Large intestine (tissue), 3 donors: ENCODE data around the gene XIRP1. TPM values are rescaled to one million over a fixed set of nuclear protein-coding genes. Genes with fewer than 3 reads are reported as not detected.

Source experiments
- DNase-seq, 2 donors: peaks; one replicate each; pipeline versions ENCODE4 v3.0.0 to v3.0.0-alpha.2; 2013
- H3K27ac ChIP-seq: one replicate; pipeline ENCODE4 v1.5.1; 2013; ENCODE audit warnings: low read length
- H3K27me3 ChIP-seq: 2 replicates; pipeline ENCODE4 v1.6.1; 2013; ENCODE audit warnings: low read length; ENCODE audit not compliant: control insufficient read depth, insufficient read depth
- H3K36me3 ChIP-seq: 2 replicates; pipeline ENCODE4 v1.6.1; 2013; ENCODE audit warnings: low read length; ENCODE audit not compliant: control insufficient read depth, insufficient read depth
- H3K4me1 ChIP-seq: one replicate; pipeline ENCODE4 v1.6.1; 2013; ENCODE audit warnings: low read length; ENCODE audit not compliant: control insufficient read depth, insufficient read depth
- H3K4me3 ChIP-seq: one replicate; pipeline ENCODE4 v1.5.1; 2013; ENCODE audit warnings: low read length
- H3K9me3 ChIP-seq: one replicate; pipeline ENCODE4 v1.6.1; 2013; ENCODE audit warnings: mild to moderate bottlenecking, low read depth, low read length, moderate library complexity; ENCODE audit not compliant: control insufficient read depth
- WGBS: methylation state at CpG from one replicate; pipeline ENCODE4 v1.1.5; 2013; ENCODE audit warnings: low lambda C conversion rate; ENCODE audit not compliant: insufficient coverage; 5-methylcytosine and 5-hydroxymethylcytosine counted together
- polyA plus RNA-seq: library from polyadenylated mRNA; unstranded; fragments of 120-200 nt; gene quantifications from one replicate; pipeline ENCODE4 v1.2.1, GENCODE V29; 2013

XIRP1 gene
- polyA plus RNA-seq, 1 donor = 0.19 TPM

- no peak overlapping the region for H3K4me3 ChIP-seq
- no peak overlapping the region for H3K27ac ChIP-seq
- no peaks in the 10 kb centered on the region for H3K36me3 ChIP-seq
- H3K4me1 ChIP-seq = no peaks in the 10 kb centered on the region
- 92% methylated on average over 2 of the region's 2 CpGs for WGBS
- H3K27me3 ChIP-seq = peaks cover 8% of the 10 kb centered on the region
- peaks cover 4% of the 10 kb centered on the region for H3K9me3 ChIP-seq
- no peak for DNase-seq
Measured at GRCh38 chr3:39222939-39223338, 30.5 kb upstream of the XIRP1 start.

- no peak for DNase-seq
- Histone ChIP-seq H3K9me3 (peaks cover 4% of the 10 kb centered on the region), H3K27ac (no peak overlapping the region), H3K4me1 (no peaks in the 10 kb centered on the region), H3K36me3 (no peaks in the 10 kb centered on the region), H3K27me3 (peaks cover 8% of the 10 kb centered on the region), H3K4me3 (no peak overlapping the region)
- no CpG with 5 or more reads among the region's 1 CpG for WGBS
Measured at GRCh38 chr3:39222462-39222861, 30.1 kb upstream of the XIRP1 start.

GRCh38 chr3:39221141-39221530, 28.7 kb upstream of the XIRP1 start:
- DNase-seq = no peak
- Histone ChIP-seq H3K27ac (no peak overlapping the region), H3K27me3 (peaks cover 11% of the 10 kb centered on the region)

GRCh38 chr3:39220407-39221140, 28.2 kb upstream of the XIRP1 start:
- H3K36me3 ChIP-seq = no peaks in the 10 kb centered on the region
- no peak overlapping the region for H3K4me3 ChIP-seq
- H3K9me3 ChIP-seq = no peaks in the 10 kb centered on the region
- H3K27me3 ChIP-seq = peaks cover 9% of the 10 kb centered on the region
- 80% methylated on average over 1 of the region's 6 CpGs for WGBS
- DNase-seq = no peak
- H3K27ac ChIP-seq = no peak overlapping the region
- no peaks in the 10 kb centered on the region for H3K4me1 ChIP-seq

More at GRCh38 chr3:39221141-39221530, 28.7 kb upstream of the XIRP1 start:
- Histone ChIP-seq H3K4me3 (no peak overlapping the region), H3K36me3 (no peaks in the 10 kb centered on the region), H3K4me1 (no peaks in the 10 kb centered on the region), H3K9me3 (no peaks in the 10 kb centered on the region)

GRCh38 chr3:39219702-39220101, 27.3 kb upstream of the XIRP1 start:
- WGBS = no CpG with 5 or more reads among the region's 3 CpGs
- Histone ChIP-seq H3K36me3 (no peaks in the 10 kb centered on the region), H3K4me3 (no peak overlapping the region), H3K27me3 (peaks cover 9% of the 10 kb centered on the region), H3K4me1 (no peaks in the 10 kb centered on the region), H3K9me3 (no peaks in the 10 kb centered on the region), H3K27ac (no peak overlapping the region)
- no peak for DNase-seq

- Histone ChIP-seq H3K4me1 (no peaks in the 10 kb centered on the region), H3K27ac (no peak overlapping the region), H3K36me3 (no peaks in the 10 kb centered on the region), H3K4me3 (no peak overlapping the region), H3K9me3 (no peaks in the 10 kb centered on the region), H3K27me3 (peaks cover 9% of the 10 kb centered on the region)
- 100% methylated on average over 1 of the region's 2 CpGs for WGBS
- no peak for DNase-seq
Measured at GRCh38 chr3:39216176-39216790, 23.9 kb upstream of the XIRP1 start.

- H3K4me1 ChIP-seq = no peaks in the 10 kb centered on the region
- H3K9me3 ChIP-seq = no peaks in the 10 kb centered on the region
- no peaks in the 10 kb centered on the region for H3K36me3 ChIP-seq
- WGBS = no CpG with 5 or more reads among the region's 2 CpGs
- no peak overlapping the region for H3K4me3 ChIP-seq
- no peak for DNase-seq
- peaks cover 3% of the 10 kb centered on the region for H3K27me3 ChIP-seq
- H3K27ac ChIP-seq = no peak overlapping the region
Measured at GRCh38 chr3:39213613-39214012, 21.2 kb upstream of the XIRP1 start.

- no peak for DNase-seq
- WGBS = 100% methylated on average over 1 of the region's 1 CpG
Measured at GRCh38 chr3:39212665-39213064, 20.3 kb upstream of the XIRP1 start.

GRCh38 chr3:39211332-39212130, 19.1 kb upstream of the XIRP1 start:
- WGBS = 100% methylated on average over 1 of the region's 4 CpGs
- H3K4me1 ChIP-seq = no peaks in the 10 kb centered on the region
- no peak overlapping the region for H3K27ac ChIP-seq
- DNase-seq = no peak
- no peaks in the 10 kb centered on the region for H3K36me3 ChIP-seq
- peaks cover 3% of the 10 kb centered on the region for H3K27me3 ChIP-seq
- H3K9me3 ChIP-seq = no peaks in the 10 kb centered on the region
- no peak overlapping the region for H3K4me3 ChIP-seq

More at GRCh38 chr3:39212665-39213064, 20.3 kb upstream of the XIRP1 start:
- H3K9me3 ChIP-seq = no peaks in the 10 kb centered on the region
- peaks cover 3% of the 10 kb centered on the region for H3K27me3 ChIP-seq
- H3K27ac ChIP-seq = no peak overlapping the region
- no peaks in the 10 kb centered on the region for H3K36me3 ChIP-seq
- H3K4me3 ChIP-seq = no peak overlapping the region
- no peaks in the 10 kb centered on the region for H3K4me1 ChIP-seq

GRCh38 chr3:39210078-39210477, 17.7 kb upstream of the XIRP1 start:
- H3K36me3 ChIP-seq = no peaks in the 10 kb centered on the region
- H3K27me3 ChIP-seq = no peaks in the 10 kb centered on the region
- H3K27ac ChIP-seq = no peak overlapping the region
- no peaks in the 10 kb centered on the region for H3K9me3 ChIP-seq
- 89% methylated on average over 3 of the region's 3 CpGs for WGBS
- no peaks in the 10 kb centered on the region for H3K4me1 ChIP-seq
- H3K4me3 ChIP-seq = no peak overlapping the region
- DNase-seq = no peak
